ENCODE measurements around the gene SMAD3.

DNA sequence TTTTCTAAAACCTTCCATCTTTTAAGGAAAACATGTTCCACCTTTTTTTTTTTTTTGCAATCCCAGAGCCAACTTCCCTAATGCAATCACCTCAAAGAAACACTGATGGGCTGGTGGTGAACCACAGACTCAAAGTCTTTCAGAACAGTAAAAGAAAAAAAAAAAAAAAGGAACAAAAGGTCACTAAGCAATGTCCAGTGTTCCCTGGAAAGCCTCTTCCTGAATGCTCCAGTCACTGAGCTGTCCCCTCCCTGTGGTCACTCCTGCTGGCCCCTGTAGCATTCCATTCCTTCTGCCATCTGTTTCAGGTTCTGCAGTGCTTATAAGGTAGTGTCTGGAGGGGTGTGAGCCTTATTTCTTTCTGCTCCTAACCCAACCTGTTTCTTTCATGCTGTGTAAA lies 135.7 kb downstream of the SMAD3 start:
- TF ChIP-seq, protein P1, sequence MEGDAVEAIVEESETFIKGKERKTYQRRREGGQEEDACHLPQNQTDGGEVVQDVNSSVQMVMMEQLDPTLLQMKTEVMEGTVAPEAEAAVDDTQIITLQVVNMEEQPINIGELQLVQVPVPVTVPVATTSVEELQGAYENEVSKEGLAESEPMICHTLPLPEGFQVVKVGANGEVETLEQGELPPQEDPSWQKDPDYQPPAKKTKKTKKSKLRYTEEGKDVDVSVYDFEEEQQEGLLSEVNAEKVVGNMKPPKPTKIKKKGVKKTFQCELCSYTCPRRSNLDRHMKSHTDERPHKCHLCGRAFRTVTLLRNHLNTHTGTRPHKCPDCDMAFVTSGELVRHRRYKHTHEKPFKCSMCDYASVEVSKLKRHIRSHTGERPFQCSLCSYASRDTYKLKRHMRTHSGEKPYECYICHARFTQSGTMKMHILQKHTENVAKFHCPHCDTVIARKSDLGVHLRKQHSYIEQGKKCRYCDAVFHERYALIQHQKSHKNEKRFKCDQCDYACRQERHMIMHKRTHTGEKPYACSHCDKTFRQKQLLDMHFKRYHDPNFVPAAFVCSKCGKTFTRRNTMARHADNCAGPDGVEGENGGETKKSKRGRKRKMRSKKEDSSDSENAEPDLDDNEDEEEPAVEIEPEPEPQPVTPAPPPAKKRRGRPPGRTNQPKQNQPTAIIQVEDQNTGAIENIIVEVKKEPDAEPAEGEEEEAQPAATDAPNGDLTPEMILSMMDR (IDR thresholded peaks at IDR 0.05) = no peak
- TF ChIP-seq POLR2A (IDR thresholded peaks at IDR 0.05) (no peak), POLR2AphosphoS5 (IDR thresholded peaks at IDR 0.05) (no peak), EP300 (IDR thresholded peaks at IDR 0.05) (no peak)

Data from suprapubic skin (tissue), 4 donors.